Endothelial cell of umbilical vein (primary cell): ENCODE measurements around the gene SPRY1. TPM values are rescaled to one million over a fixed set of nuclear protein-coding genes. Genes with fewer than 3 reads are reported as not detected.

ENCODE experiments used
- BruUV-seq: library from RNA; stranded (reverse); fragments of 400-500 nt; replicated peaks from 2 replicates; lab custom pipeline; 2021; lab: Mats Ljungman, UMichigan
- CTCF ChIA-PET: fragments of 300-600, 350-600 bp; sonication (Branson Sonifier 250); formaldehyde crosslinking; loops from one replicate; lab custom pipeline; 2021; ENCODE audit warnings: antibody characterized with exemption, inconsistent platforms; lab: Charles Lee
- POLR2A ChIA-PET: fragments of 300-600, 350-600 bp; sonication (Branson Sonifier 250); formaldehyde crosslinking; loops from one replicate; lab custom pipeline; 2021; ENCODE audit warnings: antibody characterized with exemption, inconsistent platforms; lab: Charles Lee
- DNase-seq: peaks from one replicate; pipeline ENCODE4 v3.0.0-alpha.2; 2011; ENCODE audit warnings: low read depth, low spot score
- FAIRE-seq: peaks from 2 replicates; lab custom pipeline; 2011; peaks lifted over from hg19 to GRCh38; lab: Jason Lieb, UNC
- H2AFZ ChIP-seq: 2 replicates; pipeline ENCODE4 v1.6.0; 2012; ENCODE audit warnings: low read depth, low read length, control low read depth, inconsistent platforms
- H3K27ac ChIP-seq: 2 replicates; pipeline ENCODE4 v1.5.1; 2011; ENCODE audit warnings: low read depth, mild to moderate bottlenecking, control low read depth, low read length, moderate library complexity; ENCODE audit not compliant: insufficient read depth
- H3K27me3 ChIP-seq, 2 experiments: 2 replicates each; pipeline versions ENCODE4 v1.6.0 to v1.6.1; 2011; ENCODE audit warnings: low read length in 2 of 2, mixed read lengths in 1 of 2; ENCODE audit not compliant: control insufficient read depth in 2 of 2, insufficient read depth in 2 of 2
- H3K36me3 ChIP-seq, 2 experiments: 2 replicates in 1 of 2; 3 replicates in 1 of 2; pipeline ENCODE4 v1.5.1; 2011; ENCODE audit warnings: low read length in 2 of 2, mild to moderate bottlenecking in 1 of 2, moderate library complexity in 1 of 2; ENCODE audit not compliant: control insufficient read depth in 2 of 2, insufficient read depth in 2 of 2; ENCODE audit errors: extremely low read depth in 1 of 2
- H3K4me1 ChIP-seq: 3 replicates; pipeline ENCODE4 v1.5.1; 2011; ENCODE audit warnings: mild to moderate bottlenecking, low read length; ENCODE audit not compliant: control insufficient read depth, insufficient read depth; ENCODE audit errors: extremely low read depth
- H3K4me2 ChIP-seq: 2 replicates; pipeline ENCODE4 v1.6.1; 2011; ENCODE audit warnings: low read length, control low read depth, mixed read lengths; ENCODE audit not compliant: insufficient read depth
- H3K4me3 ChIP-seq, 3 experiments: fragments of 200-600 bp in 1 of 3; sonication (generic), shearing (Covaris generic) in 1 of 3; replicated peaks in 1 of 3; 2 replicates each; pipeline ENCODE4 v1.5.1; 2011 to 2016; ENCODE audit warnings: control low read depth in 3 of 3, low read length in 3 of 3, mild to moderate bottlenecking in 2 of 3, inconsistent platforms in 1 of 3, low read depth in 1 of 3, moderate library complexity in 1 of 3; ENCODE audit not compliant: insufficient read depth in 1 of 3
- H3K79me2 ChIP-seq: 2 replicates; pipeline ENCODE4 v1.6.0; 2012; ENCODE audit warnings: low read length, inconsistent platforms; ENCODE audit not compliant: control insufficient read depth, insufficient read depth
- H3K9ac ChIP-seq: replicated peaks from 2 replicates; pipeline ENCODE3; 2011; ENCODE audit warnings: low read length, control low read depth; ENCODE audit not compliant: insufficient read depth; ENCODE audit errors: extremely low read depth
- H3K9me1 ChIP-seq: replicated peaks from 3 replicates; pipeline ENCODE4 v1.6.0; 2011; ENCODE audit warnings: mild to moderate bottlenecking, low read length; ENCODE audit not compliant: control insufficient read depth, insufficient read depth; ENCODE audit errors: extremely low read depth
- H3K9me3 ChIP-seq: replicated peaks from 2 replicates; pipeline ENCODE4 v1.5.1; 2012; ENCODE audit warnings: low read length, inconsistent platforms; ENCODE audit not compliant: control insufficient read depth, insufficient read depth
- H4K20me1 ChIP-seq: replicated peaks from 2 replicates; pipeline ENCODE3; 2011; ENCODE audit warnings: mild to moderate bottlenecking, low read length; ENCODE audit not compliant: control insufficient read depth, insufficient read depth; ENCODE audit errors: extremely low read depth
- CTCF ChIP-seq, 2 donors: IDR thresholded peaks; 1 replicate in 1 of 2; 2 replicates in 1 of 2; pipeline ENCODE4 v1.5.1; 2011; ENCODE audit warnings: low read length in 2 of 2, mild to moderate bottlenecking in 2 of 2, moderate library complexity in 2 of 2, control low read depth in 1 of 2, inconsistent platforms in 1 of 2, low read depth in 1 of 2; ENCODE audit not compliant: insufficient read depth in 1 of 2; ENCODE audit errors: extremely low read depth in 1 of 2
- EZH2 ChIP-seq: IDR thresholded peaks from 2 replicates; pipeline ENCODE4 v1.6.1; 2012; ENCODE audit warnings: borderline replicate concordance, low read depth, mild to moderate bottlenecking, moderate library complexity, low read length, inconsistent platforms; ENCODE audit not compliant: severe bottlenecking
- FOS ChIP-seq: IDR thresholded peaks from 2 replicates; pipeline ENCODE4 v1.6.1; 2011; ENCODE audit warnings: mild to moderate bottlenecking, low read length, moderate library complexity, borderline replicate concordance; ENCODE audit not compliant: insufficient read depth
- GATA2 ChIP-seq: IDR thresholded peaks from 2 replicates; pipeline ENCODE4 v1.7.0; 2011; ENCODE audit warnings: low read depth, mild to moderate bottlenecking, moderate library complexity, mixed read lengths, low read length; ENCODE audit not compliant: insufficient read length, insufficient read depth
- JUN ChIP-seq: IDR thresholded peaks from 2 replicates; pipeline ENCODE4 v1.6.1; 2011; ENCODE audit warnings: borderline replicate concordance, low read depth; ENCODE audit not compliant: insufficient read length, insufficient read depth
- MAX ChIP-seq: IDR thresholded peaks from 2 replicates; pipeline ENCODE4 v1.6.1; 2011; ENCODE audit not compliant: insufficient read depth, insufficient read length
- MYC ChIP-seq: IDR thresholded peaks from one replicate; pipeline ENCODE4 v1.6.1; 2011; ENCODE audit warnings: mild to moderate bottlenecking, low read depth, low read length
- POLR2A ChIP-seq: IDR thresholded peaks from 2 replicates; pipeline ENCODE4 v1.6.1; 2012; ENCODE audit warnings: low read depth, mild to moderate bottlenecking, control low read depth, low read length
- POLR2AphosphoS5 ChIP-seq: IDR thresholded peaks from 2 replicates; pipeline ENCODE4 v1.6.1; 2012; ENCODE audit warnings: low read depth, mild to moderate bottlenecking, control low read depth, low read length, moderate library complexity; ENCODE audit not compliant: insufficient read depth
- dilution Hi-C: fragments of 300-500 bp; cut with MboI; formaldehyde crosslinking; loops from one replicate; pipeline ENCODE4 v1.15.0; 2019; ENCODE audit warnings: low sequenced_read_pairs; ENCODE audit not compliant: extremely low pct_ligation_motif_present
- intact Hi-C: fragments of 100-400 bp; cut with micrococcal nuclease; formaldehyde crosslinking; loops from one replicate; pipeline ENCODE4 v1.10.0; 2022
- polyA plus RNA-seq, 4 experiments: library from polyadenylated mRNA; depleted of rRNA in 3 of 4; stranded (reverse) in 3 of 4; unstranded in 1 of 4; fragments of >200 nt; gene quantifications; 2 replicates each; pipeline versions ENCODE4 v1.2.1 to v1.2.3, GENCODE V29; 2011 to 2012; ENCODE audit warnings: missing spikeins in 1 of 4
- total RNA-seq: library from RNA; stranded (reverse); gene quantifications from 2 replicates; pipeline ENCODE4 v1.2.3, GENCODE V29; 2021

SPRY1 gene
- total and polyA plus RNA-seq, 2 donors (not counting 3 experiments of a cell fraction or from before 2014, with no cell fraction given) = 14.1 to 43.7 TPM

GRCh38 chr4:123401271-123402120 lies 4.9 kb downstream of the SPRY1 start:
- CTCF ChIA-PET = interaction anchor here (2.6 to 3.8 kb wide), 3 partner anchors 163 to 273 kb away, joined by 16 to 28 read pairs (median 25); no protein-coding TSS in a partner anchor
- intact Hi-C loops (no loop called here), dilution Hi-C loops (no loop called here)
- DNase-seq (no peak), FAIRE-seq (no peak)
- TF ChIP-seq MYC = no peak
- Histone ChIP-seq H3K27me3 (no peaks in the 10 kb centered on the region), H2AFZ (no peak overlapping the region), H3K9me1 (no peaks in the 10 kb centered on the region), H4K20me1 (no peaks in the 10 kb centered on the region), H3K27ac (no peak overlapping the region), H3K4me1 (peaks cover 2% of the 10 kb centered on the region), H3K9ac (no peak overlapping the region), H3K9me3 (no peaks in the 10 kb centered on the region), H3K4me2 (no peak overlapping the region), H3K4me3 (no peak overlapping the region), H3K36me3 (peaks cover 8 to 9% of the 10 kb centered on the region in 2 experiments), H3K79me2 (peaks cover 14% of the 10 kb centered on the region)
- POLR2A ChIA-PET = no interaction called here
- BruUV-seq = no TSS peak

GRCh38 chr4:123402121-123402465 lies 5.5 kb downstream of the SPRY1 start:
- H3K36me3 ChIP-seq = peaks cover 8 to 9% of the 10 kb centered on the region in 2 experiments
- H3K9me1 ChIP-seq = no peaks in the 10 kb centered on the region
- TF ChIP-seq MYC (no peak), GATA2 (no peak), CTCF (IDR thresholded peaks at IDR 0.05; ENCODE audit: extremely low read depth in 1 of 2, insufficient read depth in 1 of 2, low read depth in 1 of 2, low read length in 2 of 2) (no peak), JUN (no peak), FOS (no peak), POLR2A (no peak), MAX (no peak), EZH2 (no peak), POLR2AphosphoS5 (no peak)
- H3K9ac ChIP-seq = no peak overlapping the region
- H3K79me2 ChIP-seq = peaks cover 14% of the 10 kb centered on the region
- no peak for DNase-seq
- ChIA-PET CTCF (no interaction called here), POLR2A (no interaction called here)
- FAIRE-seq = no peak
- no peaks in the 10 kb centered on the region for H4K20me1 ChIP-seq
- dilution Hi-C loops (no loop called here), intact Hi-C loops (no loop called here)
- no peaks in the 10 kb centered on the region for H3K9me3 ChIP-seq
- H3K27ac ChIP-seq = no peak overlapping the region
- BruUV-seq = no TSS peak
- peaks cover 2% of the 10 kb centered on the region for H3K4me1 ChIP-seq
- no peaks in the 10 kb centered on the region for H3K27me3 ChIP-seq
- H2AFZ ChIP-seq = no peak overlapping the region
- H3K4me2 ChIP-seq = no peak overlapping the region
- H3K4me3 ChIP-seq = no peak overlapping the region
